ENCODE measurements around the gene QRICH1. TPM values are rescaled to one million over a fixed set of nuclear protein-coding genes. Genes with fewer than 3 reads are reported as not detected.

The QRICH1 gene
- total RNA-seq, 2 experiments from 2014 or later, result 111 to 132 TPM

DNA sequence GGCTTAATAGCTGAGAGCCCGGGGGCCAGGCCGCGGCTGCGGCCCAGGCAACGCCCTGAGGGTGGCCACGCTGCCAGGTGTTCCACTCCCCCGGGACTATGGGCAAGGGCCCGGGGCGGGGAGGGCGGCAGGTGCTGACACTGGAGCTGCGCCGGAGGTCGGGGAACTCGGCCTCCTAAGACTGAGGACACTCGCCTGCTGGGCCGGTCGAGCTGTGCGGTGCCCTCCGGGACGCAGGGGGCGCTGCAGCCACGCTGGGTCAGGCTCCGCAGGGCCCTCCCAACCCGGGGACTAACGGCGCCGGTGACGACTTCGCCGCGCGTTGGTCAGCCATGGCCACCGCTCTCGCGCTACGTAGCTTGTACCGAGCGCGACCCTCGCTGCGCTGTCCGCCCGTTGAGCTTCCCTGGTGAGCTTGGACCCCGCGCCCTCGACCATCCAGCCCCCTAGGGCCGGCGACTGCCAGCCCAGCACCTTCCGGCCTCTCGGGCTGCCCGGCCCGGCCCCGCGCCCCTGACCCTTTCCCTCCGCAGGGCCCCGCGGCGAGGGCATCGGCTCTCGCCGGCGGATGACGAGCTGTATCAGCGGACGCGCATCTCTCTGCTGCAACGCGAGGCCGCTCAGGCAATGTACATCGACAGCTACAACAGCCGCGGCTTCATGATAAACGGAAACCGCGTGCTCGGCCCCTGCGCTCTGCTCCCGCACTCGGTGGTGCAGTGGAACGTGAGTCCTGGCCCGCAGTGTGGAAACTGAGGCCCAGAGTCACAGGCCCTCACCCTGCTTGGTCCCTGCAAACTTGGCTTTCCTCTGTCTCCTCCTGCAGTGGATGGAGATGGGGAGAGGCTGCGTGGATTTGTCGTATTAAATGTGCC, 71.8 kb downstream of the QRICH1 start, which contains the start of gene NDUFAF3:
NDUFAF3 (plus strand) TSS at position 309 of the 875 bp plus-strand sequence; CDS start at position 333, 24 bp downstream.
- H3K79me2 ChIP-seq (ENCODE audit: insufficient read depth, low read depth, low read length), result peaks cover 41% of the 10 kb centered on the region; the same call in 1 of the 2 replicates
- POLR2A ChIA-PET, result interaction anchor here (0.6 to 4.4 kb wide), 8 partner anchors 14 to 382 kb away, joined by 3 to 42 read pairs (median 4); partner anchors contain the start of genes P4HTM, QRICH1 and WDR6
- CTCF ChIA-PET (ENCODE audit: unreplicated experiment), result interaction anchor here (0.6 kb wide), 1 partner anchor 734 kb away, joined by 3 read pairs; no protein-coding TSS in a partner anchor
- peaks cover 48% of the 10 kb centered on the region for H3K36me3 ChIP-seq (ENCODE audit: insufficient read depth, low read length)
- DNase-seq (ENCODE audit: low spot score), result peak; percentile 99
- peak within 1 kb of the TSS; percentile 36; the same call in 1 of the 2 replicates for H2AFZ ChIP-seq (ENCODE audit: low read length)
- BruUV-seq (replicated peaks), result no TSS peak
- TF ChIP-seq, protein P1, sequence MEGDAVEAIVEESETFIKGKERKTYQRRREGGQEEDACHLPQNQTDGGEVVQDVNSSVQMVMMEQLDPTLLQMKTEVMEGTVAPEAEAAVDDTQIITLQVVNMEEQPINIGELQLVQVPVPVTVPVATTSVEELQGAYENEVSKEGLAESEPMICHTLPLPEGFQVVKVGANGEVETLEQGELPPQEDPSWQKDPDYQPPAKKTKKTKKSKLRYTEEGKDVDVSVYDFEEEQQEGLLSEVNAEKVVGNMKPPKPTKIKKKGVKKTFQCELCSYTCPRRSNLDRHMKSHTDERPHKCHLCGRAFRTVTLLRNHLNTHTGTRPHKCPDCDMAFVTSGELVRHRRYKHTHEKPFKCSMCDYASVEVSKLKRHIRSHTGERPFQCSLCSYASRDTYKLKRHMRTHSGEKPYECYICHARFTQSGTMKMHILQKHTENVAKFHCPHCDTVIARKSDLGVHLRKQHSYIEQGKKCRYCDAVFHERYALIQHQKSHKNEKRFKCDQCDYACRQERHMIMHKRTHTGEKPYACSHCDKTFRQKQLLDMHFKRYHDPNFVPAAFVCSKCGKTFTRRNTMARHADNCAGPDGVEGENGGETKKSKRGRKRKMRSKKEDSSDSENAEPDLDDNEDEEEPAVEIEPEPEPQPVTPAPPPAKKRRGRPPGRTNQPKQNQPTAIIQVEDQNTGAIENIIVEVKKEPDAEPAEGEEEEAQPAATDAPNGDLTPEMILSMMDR (conservative IDR thresholded peaks at IDR 0.05; ENCODE audit: low read length), result peak; percentile 84
- TF ChIP-seq EZH2phosphoT487 (IDR thresholded peaks at IDR 0.05; ENCODE audit: borderline replicate concordance, low read depth, low read length), result no peak
- peak within 1 kb of the TSS; percentile 93 for H3K4me2 ChIP-seq (ENCODE audit: low read length)
- no peaks in the 10 kb centered on the region for H3K9me3 ChIP-seq (ENCODE audit: low read length)
- peaks cover 65% of the 10 kb centered on the region for H3K4me1 ChIP-seq (ENCODE audit: insufficient read depth, low read length, poor library complexity, severe bottlenecking)
- intact Hi-C loops (cut with micrococcal nuclease; ENCODE audit: unreplicated experiment), result loop anchor here (1.0 to 5.0 kb wide), 4 partner anchors 33 to 780 kb away; partner anchors contain the start of genes APEH, INKA1 and QRICH1
- no peaks in the 10 kb centered on the region for H3K9me2 ChIP-seq (ENCODE audit: insufficient read depth, low read length)
- H3K4me3 ChIP-seq (ENCODE audit: low read depth, low read length, poor library complexity, severe bottlenecking), result peak within 1 kb of the TSS; percentile 80
- H4K20me1 ChIP-seq (ENCODE audit: insufficient read depth, low read length), result 0 out of 2 replicates have a peak, but pooled peaks cover 4% of the 10 kb centered on the region
- peak within 1 kb of the TSS; percentile 93 for H3K27ac ChIP-seq (ENCODE audit: low read depth, low read length, poor library complexity, severe bottlenecking)

DNA sequence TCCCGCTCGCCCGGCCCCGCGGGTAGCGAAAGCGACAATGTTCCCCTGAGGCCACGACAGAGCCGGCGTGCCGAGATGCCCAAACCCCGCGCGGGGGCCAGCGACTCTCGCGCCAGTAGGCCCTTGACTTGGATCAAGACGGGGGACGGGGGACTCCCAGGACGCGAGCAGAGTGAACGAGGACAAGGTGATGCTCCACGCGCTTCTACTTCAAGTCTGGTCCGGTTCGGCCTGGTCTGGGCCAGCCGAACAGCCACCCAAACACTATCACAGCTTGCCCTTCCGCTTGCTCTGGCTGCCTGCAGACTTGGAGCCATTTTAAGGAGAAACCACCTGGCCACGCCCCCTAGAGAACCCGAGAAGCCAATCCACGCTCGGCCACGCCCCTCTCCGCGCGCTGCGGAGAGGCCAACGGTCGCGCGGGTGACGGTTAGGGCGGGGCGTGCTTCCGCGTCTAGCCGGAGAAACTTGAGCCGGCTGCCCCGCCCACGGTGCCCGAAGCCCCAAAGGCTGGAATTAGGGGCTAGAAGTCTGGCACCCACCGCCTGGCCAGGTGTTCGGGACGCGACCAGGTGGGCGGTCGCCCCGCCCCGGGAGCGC, 72.6 kb downstream of the QRICH1 start:
- Histone ChIP-seq H3K9me3 (ENCODE audit: low read length) (no peaks in the 10 kb centered on the region), H3K36me3 (ENCODE audit: insufficient read depth, low read length) (peaks cover 47% of the 10 kb centered on the region), H3K27ac (ENCODE audit: low read depth, low read length, poor library complexity, severe bottlenecking) (peak overlapping the region; percentile 93), H3K4me1 (ENCODE audit: insufficient read depth, low read length, poor library complexity, severe bottlenecking) (peaks cover 57% of the 10 kb centered on the region), H3K4me3 (ENCODE audit: low read depth, low read length, poor library complexity, severe bottlenecking) (peak overlapping the region; percentile 80), H3K79me2 (ENCODE audit: insufficient read depth, low read depth, low read length) (peaks cover 41% of the 10 kb centered on the region; the same call in 1 of the 2 replicates), H4K20me1 (ENCODE audit: insufficient read depth, low read length) (0 out of 2 replicates have a peak, but pooled peaks cover 4% of the 10 kb centered on the region), H2AFZ (ENCODE audit: low read length) (no peak overlapping the region), H3K4me2 (ENCODE audit: low read length) (peak overlapping the region; percentile 90), H3K9me2 (ENCODE audit: insufficient read depth, low read length) (no peaks in the 10 kb centered on the region)
- CTCF ChIA-PET (ENCODE audit: unreplicated experiment), result interaction anchor here (0.6 kb wide), 1 partner anchor 733 kb away, joined by 3 read pairs; no protein-coding TSS in a partner anchor
- TF ChIP-seq, protein P1 (conservative IDR thresholded peaks at IDR 0.05; ENCODE audit: low read length), result no peak
- TF ChIP-seq EZH2phosphoT487 (IDR thresholded peaks at IDR 0.05; ENCODE audit: borderline replicate concordance, low read depth, low read length), result no peak
- BruUV-seq (replicated peaks), result no TSS peak
- DNase-seq (ENCODE audit: low spot score), result peak; percentile 99
- POLR2A ChIA-PET, result interaction anchor here (0.9 to 4.4 kb wide), 5 partner anchors 11 to 71 kb away, joined by 3 to 42 read pairs (median 4); partner anchors contain the start of genes P4HTM, QRICH1 and WDR6
- intact Hi-C loops (cut with micrococcal nuclease; ENCODE audit: unreplicated experiment), result loop anchor here (1.0 to 5.0 kb wide), 4 partner anchors 33 to 781 kb away; partner anchors contain the start of genes APEH, INKA1 and QRICH1
